ENCODE data around the gene C1QTNF4.
"Not testable (repeated sequence)": the region's sequence is repeated elsewhere in the genome, so short reads cannot be mapped to it uniquely, and the experiment has no call there.

The C1QTNF4 gene

GRCh38 chr11:47560426-47560825 lies 33.8 kb downstream of the C1QTNF4 start:
- peak; percentile 58 for DNase-seq (ENCODE audit: low read depth)
- H3K4me3 ChIP-seq (ENCODE audit: control insufficient read depth, low read depth, low read length): no peak overlapping the region
- TF ChIP-seq CTCF (conservative IDR thresholded peaks at IDR 0.05; ENCODE audit: control insufficient read depth, insufficient read depth, low read depth, low read length): no peak

- no peak for DNase-seq (ENCODE audit: low read depth)
- no peak overlapping the region for H3K4me3 ChIP-seq (ENCODE audit: control insufficient read depth, low read depth, low read length)
- TF ChIP-seq CTCF (conservative IDR thresholded peaks at IDR 0.05; ENCODE audit: control insufficient read depth, insufficient read depth, low read depth, low read length): no peak
These were observed 35.5 kb downstream of the C1QTNF4 start for GRCh38 chr11:47558695-47559094.

- DNase-seq (ENCODE audit: low read depth); H3K4me3 ChIP-seq (ENCODE audit: control insufficient read depth, low read depth, low read length): not testable (repeated sequence)
These were observed 37.2 kb downstream of the C1QTNF4 start for GRCh38 chr11:47557004-47557403.

- DNase-seq (ENCODE audit: low read depth): peak; percentile 45
- no peak for TF ChIP-seq CTCF (conservative IDR thresholded peaks at IDR 0.05; ENCODE audit: control insufficient read depth, insufficient read depth, low read depth, low read length)
- peak overlapping the region; percentile 59 for H3K4me3 ChIP-seq (ENCODE audit: control insufficient read depth, low read depth, low read length)
These were observed 40.8 kb downstream of the C1QTNF4 start for GRCh38 chr11:47553406-47553743.

GRCh38 chr11:47552566-47553405 lies 41.4 kb downstream of the C1QTNF4 start, which contains the start of gene CELF1:
CELF1 (minus strand) TSS chr11:47553132; CDS start chr11:47499523, 53,609 bp downstream.
- peak within 1 kb of the TSS; percentile 96 for H3K4me3 ChIP-seq (ENCODE audit: control insufficient read depth, low read depth, low read length)
- TF ChIP-seq CTCF (conservative IDR thresholded peaks at IDR 0.05; ENCODE audit: control insufficient read depth, insufficient read depth, low read depth, low read length): peak; percentile 45
- DNase-seq (ENCODE audit: low read depth): peak; percentile 76

GRCh38 chr11:47552056-47552565 lies 42.1 kb downstream of the C1QTNF4 start:
- TF ChIP-seq CTCF (conservative IDR thresholded peaks at IDR 0.05; ENCODE audit: control insufficient read depth, insufficient read depth, low read depth, low read length): no peak
- peak overlapping the region; percentile 96 for H3K4me3 ChIP-seq (ENCODE audit: control insufficient read depth, low read depth, low read length)
- DNase-seq (ENCODE audit: low read depth): peak; percentile 47

GRCh38 chr11:47551086-47551485 lies 43.1 kb downstream of the C1QTNF4 start:
- no peak overlapping the region for H3K4me3 ChIP-seq (ENCODE audit: control insufficient read depth, low read depth, low read length)
- TF ChIP-seq CTCF (conservative IDR thresholded peaks at IDR 0.05; ENCODE audit: control insufficient read depth, insufficient read depth, low read depth, low read length): peak; percentile 51
- DNase-seq (ENCODE audit: low read depth): peak; percentile 58

All from fibroblast of mammary gland (primary cell).